Measurements from ENCODE around the gene TSPAN14.
"Not testable (repeated sequence)": the region's sequence is repeated elsewhere in the genome, so short reads cannot be mapped to it uniquely, and the experiment has no call there.

The TSPAN14 gene

GRCh38 chr10:80471001-80471400, 16.9 kb downstream of the TSPAN14 start:
- no peak for DNase-seq (ENCODE audit: low spot score)

- no peak for DNase-seq (ENCODE audit: low spot score)
These were observed 17.7 kb downstream of the TSPAN14 start for GRCh38 chr10:80471715-80472233.

- DNase-seq (ENCODE audit: low spot score) = no peak
These were observed 18.4 kb downstream of the TSPAN14 start for GRCh38 chr10:80472234-80473095.

- DNase-seq (ENCODE audit: low spot score) = no peak
These were observed 19.1 kb downstream of the TSPAN14 start for GRCh38 chr10:80473096-80473657.

GRCh38 chr10:80473692-80474596, 19.8 kb downstream of the TSPAN14 start:
- no peak for DNase-seq (ENCODE audit: low spot score)

- DNase-seq (ENCODE audit: low spot score) = no peak
These were observed 20.4 kb downstream of the TSPAN14 start for GRCh38 chr10:80474597-80474910.

- no peak for DNase-seq (ENCODE audit: low spot score)
These were observed 20.8 kb downstream of the TSPAN14 start for GRCh38 chr10:80474941-80475340.

- not testable (repeated sequence) for DNase-seq (ENCODE audit: low spot score)
These were observed 21.5 kb downstream of the TSPAN14 start for GRCh38 chr10:80475641-80476040.

GRCh38 chr10:80476685-80477084, 22.6 kb downstream of the TSPAN14 start:
- DNase-seq (ENCODE audit: low spot score) = no peak

- DNase-seq (ENCODE audit: low spot score) = no peak
These were observed 23.7 kb downstream of the TSPAN14 start for GRCh38 chr10:80477813-80478212.

- not testable (repeated sequence) for DNase-seq (ENCODE audit: low spot score)
These were observed 26.3 kb downstream of the TSPAN14 start for GRCh38 chr10:80480373-80480772.

- DNase-seq (ENCODE audit: low spot score) = no peak
These were observed 26.7 kb downstream of the TSPAN14 start for GRCh38 chr10:80480852-80481251.

GRCh38 chr10:80484243-80484642, 30.1 kb downstream of the TSPAN14 start:
- DNase-seq (ENCODE audit: low spot score) = no peak

GRCh38 chr10:80484676-80485075, 30.6 kb downstream of the TSPAN14 start:
- DNase-seq (ENCODE audit: low spot score) = no peak

- DNase-seq (ENCODE audit: low spot score) = no peak
These were observed 31.2 kb downstream of the TSPAN14 start for GRCh38 chr10:80485076-80485945.

- no peak for DNase-seq (ENCODE audit: low spot score)
These were observed 32.0 kb downstream of the TSPAN14 start for GRCh38 chr10:80485946-80486764.

- no peak for DNase-seq (ENCODE audit: low spot score)
These were observed 32.8 kb downstream of the TSPAN14 start for GRCh38 chr10:80486785-80487420.

- DNase-seq (ENCODE audit: low spot score) = no peak
These were observed 33.3 kb downstream of the TSPAN14 start for GRCh38 chr10:80487421-80487785.

GRCh38 chr10:80487791-80488538, 33.9 kb downstream of the TSPAN14 start:
- no peak for DNase-seq (ENCODE audit: low spot score)

All from pons (tissue), 1 donor.